Activated CD4-positive, alpha-beta T cell treated with anti-CD3 and anti-CD28 coated beads, Interleukin-2, amount 50 U/mL, for 16 hours (primary cell): ENCODE results near the gene STRN3.
A peak's percentile ranks its signal among the peaks of the same experiment; 100 is the strongest.

Experiments
- DNase-seq: peaks from one replicate; pipeline ENCODE4 v3.0.0-alpha.2; 2020

Gene STRN3

GRCh38 chr14:30869551-30870155, 156.5 kb downstream of the STRN3 start:
- no peak for DNase-seq

- DNase-seq: no peak
These were observed 157.4 kb downstream of the STRN3 start for GRCh38 chr14:30868736-30869135.

- DNase-seq: no peak
These were observed 161.2 kb downstream of the STRN3 start for GRCh38 chr14:30864934-30865333.

- no peak for DNase-seq
These were observed 165.0 kb downstream of the STRN3 start for GRCh38 chr14:30861200-30861599.

- DNase-seq: no peak
These were observed 170.7 kb downstream of the STRN3 start for GRCh38 chr14:30855345-30856037.

GRCh38 chr14:30854492-30854891, 171.7 kb downstream of the STRN3 start:
- peak; percentile 57 for DNase-seq

GRCh38 chr14:30853946-30854345, 172.2 kb downstream of the STRN3 start:
- DNase-seq: no peak

- DNase-seq: no peak
These were observed 176.2 kb downstream of the STRN3 start for GRCh38 chr14:30849983-30850382.

GRCh38 chr14:30849354-30849753, 176.8 kb downstream of the STRN3 start:
- no peak for DNase-seq

GRCh38 chr14:30848449-30849240, 177.5 kb downstream of the STRN3 start:
- DNase-seq: no peak
